ENCODE results near the gene OR11A1. TPM values are rescaled to one million over a fixed set of nuclear protein-coding genes. Genes with fewer than 3 reads are reported as not detected.
A peak's percentile ranks its signal among the peaks of the same experiment; 100 is the strongest.

OR11A1 gene
- total RNA-seq, 1 donor from 2014 or later: not detected

DNA sequence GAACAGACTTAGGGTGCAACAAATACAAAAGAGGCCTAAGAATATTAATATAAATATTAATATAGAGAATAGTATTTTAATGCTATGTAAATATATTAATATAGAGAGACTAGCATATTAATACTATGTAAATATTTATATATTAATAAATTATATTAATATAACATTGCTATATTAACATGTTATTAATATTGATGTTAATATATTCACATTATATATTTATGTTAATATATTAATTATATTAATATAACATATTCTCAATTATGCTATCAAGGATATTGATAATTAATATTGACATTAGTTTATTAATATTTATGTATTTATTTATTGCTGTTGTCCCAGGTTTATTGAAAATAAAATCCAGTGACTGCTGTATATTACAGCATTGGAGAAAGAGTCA, 32.0 kb upstream of the OR11A1 start:
- DNase-seq (ENCODE audit: low read depth) (no peak), FAIRE-seq (no peak)
- H3K36me3 ChIP-seq (ENCODE audit: control insufficient read depth, insufficient read depth, low read length): no peaks in the 10 kb centered on the region
- H3K27me3 ChIP-seq (ENCODE audit: control insufficient read depth, insufficient read depth, low read length): no peaks in the 10 kb centered on the region
- no peak for TF ChIP-seq CTCF (IDR thresholded peaks at IDR 0.05; ENCODE audit: insufficient read depth, low read length, severe bottlenecking)
- no peak overlapping the region for H3K4me3 ChIP-seq (ENCODE audit: low read depth, low read length)

- Histone ChIP-seq H3K36me3 (ENCODE audit: control insufficient read depth, insufficient read depth, low read length) (no peaks in the 10 kb centered on the region), H3K27me3 (ENCODE audit: control insufficient read depth, insufficient read depth, low read length) (no peaks in the 10 kb centered on the region), H3K4me3 (ENCODE audit: low read depth, low read length) (no peak within 1 kb of the TSS)
- no peak for FAIRE-seq
- DNase-seq (ENCODE audit: low read depth): no peak
- no peak for TF ChIP-seq CTCF (IDR thresholded peaks at IDR 0.05; ENCODE audit: insufficient read depth, low read length, severe bottlenecking)
Observed at GRCh38 chr6:29487660-29488059, 30.8 kb upstream of the OR11A1 start, which contains the start of gene MAS1L. TSS of gene MAS1L (minus strand) at chr6:29487956. CDS start at chr6:29487902, 54 bp downstream.

- no peak for DNase-seq (ENCODE audit: low read depth)
- Histone ChIP-seq H3K27me3 (ENCODE audit: control insufficient read depth, insufficient read depth, low read length) (no peaks in the 10 kb centered on the region), H3K36me3 (ENCODE audit: control insufficient read depth, insufficient read depth, low read length) (no peaks in the 10 kb centered on the region), H3K4me3 (ENCODE audit: low read depth, low read length) (no peak overlapping the region)
- peak; percentile 68 for FAIRE-seq
- no peak for TF ChIP-seq CTCF (IDR thresholded peaks at IDR 0.05; ENCODE audit: insufficient read depth, low read length, severe bottlenecking)
Observed at GRCh38 chr6:29487131-29487530, 30.3 kb upstream of the OR11A1 start.

DNA sequence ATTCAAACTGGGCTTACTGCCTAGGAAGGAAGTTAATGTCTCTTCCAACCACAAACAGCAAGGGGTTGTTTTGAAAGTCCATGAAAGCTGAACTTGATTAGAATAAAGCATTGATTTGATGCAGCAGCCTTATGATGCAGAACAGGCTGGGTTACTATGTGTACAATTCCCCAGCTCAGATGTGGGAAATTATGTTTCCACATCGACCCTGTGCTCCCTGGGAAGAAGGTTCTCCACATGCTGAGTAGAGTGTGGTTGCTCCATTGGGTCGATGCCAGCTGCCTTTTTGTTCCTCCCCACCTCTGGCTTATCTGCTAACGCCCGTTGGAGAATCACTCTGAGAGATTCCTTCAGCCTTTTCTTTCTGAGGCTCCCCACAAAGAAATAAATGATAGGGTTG, 29.7 kb upstream of the OR11A1 start:
- Histone ChIP-seq H3K4me3 (ENCODE audit: low read depth, low read length) (no peak overlapping the region), H3K27me3 (ENCODE audit: control insufficient read depth, insufficient read depth, low read length) (no peaks in the 10 kb centered on the region), H3K36me3 (ENCODE audit: control insufficient read depth, insufficient read depth, low read length) (no peaks in the 10 kb centered on the region)
- no peak for DNase-seq (ENCODE audit: low read depth)
- FAIRE-seq: no peak
- no peak for TF ChIP-seq CTCF (IDR thresholded peaks at IDR 0.05; ENCODE audit: insufficient read depth, low read length, severe bottlenecking)

GRCh38 chr6:29483735-29484134, 26.9 kb upstream of the OR11A1 start:
- FAIRE-seq: no peak
- Histone ChIP-seq H3K4me3 (ENCODE audit: low read depth, low read length) (no peak overlapping the region), H3K36me3 (ENCODE audit: control insufficient read depth, insufficient read depth, low read length) (no peaks in the 10 kb centered on the region), H3K27me3 (ENCODE audit: control insufficient read depth, insufficient read depth, low read length) (no peaks in the 10 kb centered on the region)
- TF ChIP-seq CTCF (IDR thresholded peaks at IDR 0.05; ENCODE audit: insufficient read depth, low read length, severe bottlenecking): no peak
- DNase-seq (ENCODE audit: low read depth): no peak

DNA sequence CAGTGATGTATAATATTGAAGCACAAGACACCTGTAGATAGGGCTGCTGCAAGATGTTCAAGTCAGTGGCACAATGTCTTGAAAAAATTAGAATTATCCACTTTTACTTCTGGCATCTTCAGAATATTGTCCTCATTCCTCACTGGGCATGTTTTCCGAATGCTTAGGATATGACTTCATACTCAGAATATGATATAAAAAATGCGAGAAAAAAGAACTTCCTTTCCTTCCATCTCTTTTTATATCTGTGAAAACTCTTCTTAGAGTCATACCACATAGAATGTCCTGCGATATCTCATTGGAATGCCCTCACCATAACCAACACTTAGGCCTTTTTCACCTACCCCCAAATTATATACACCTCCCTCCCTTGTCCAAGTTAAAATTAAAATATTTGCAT, 26.3 kb upstream of the OR11A1 start:
- no peak for TF ChIP-seq CTCF (IDR thresholded peaks at IDR 0.05; ENCODE audit: insufficient read depth, low read length, severe bottlenecking)
- FAIRE-seq: no peak
- no peaks in the 10 kb centered on the region for H3K27me3 ChIP-seq (ENCODE audit: control insufficient read depth, insufficient read depth, low read length)
- no peak overlapping the region for H3K4me3 ChIP-seq (ENCODE audit: low read depth, low read length)
- no peak for DNase-seq (ENCODE audit: low read depth)
- H3K36me3 ChIP-seq (ENCODE audit: control insufficient read depth, insufficient read depth, low read length): no peaks in the 10 kb centered on the region

Data from bronchial epithelial cell (primary cell).